ENCODE measurements around the gene HNRNPA1. TPM values are rescaled to one million over a fixed set of nuclear protein-coding genes. Genes with fewer than 3 reads are reported as not detected.
A peak's percentile ranks its signal among the peaks of the same experiment; 100 is the strongest.

HNRNPA1 gene
- total RNA-seq, 1 donor from 2014 or later = 428 TPM

GRCh38 chr12:54257332-54257731 lies 23.2 kb upstream of the HNRNPA1 start:
- no peak for DNase-seq (ENCODE audit: low read depth)
- FAIRE-seq = no peak
- H3K4me3 ChIP-seq (ENCODE audit: low read depth, low read length) = no peak overlapping the region
- H3K27me3 ChIP-seq (ENCODE audit: control insufficient read depth, insufficient read depth, low read length) = no peaks in the 10 kb centered on the region
- H3K36me3 ChIP-seq (ENCODE audit: control insufficient read depth, insufficient read depth, low read length) = peaks cover 8% of the 10 kb centered on the region
- TF ChIP-seq CTCF (IDR thresholded peaks at IDR 0.05; ENCODE audit: insufficient read depth, low read length, severe bottlenecking) = no peak

GRCh38 chr12:54258201-54258681 lies 22.3 kb upstream of the HNRNPA1 start:
- DNase-seq (ENCODE audit: low read depth) (no peak), FAIRE-seq (no peak)
- Histone ChIP-seq H3K4me3 (ENCODE audit: low read depth, low read length) (no peak overlapping the region), H3K36me3 (ENCODE audit: control insufficient read depth, insufficient read depth, low read length) (peaks cover 8% of the 10 kb centered on the region), H3K27me3 (ENCODE audit: control insufficient read depth, insufficient read depth, low read length) (no peaks in the 10 kb centered on the region)
- no peak for TF ChIP-seq CTCF (IDR thresholded peaks at IDR 0.05; ENCODE audit: insufficient read depth, low read length, severe bottlenecking)

- DNase-seq (ENCODE audit: low read depth) (peak; percentile 70), FAIRE-seq (no peak)
- peaks cover 8% of the 10 kb centered on the region for H3K36me3 ChIP-seq (ENCODE audit: control insufficient read depth, insufficient read depth, low read length)
- TF ChIP-seq CTCF (IDR thresholded peaks at IDR 0.05; ENCODE audit: insufficient read depth, low read length, severe bottlenecking) = no peak
- H3K4me3 ChIP-seq (ENCODE audit: low read depth, low read length) = peak overlapping the region; percentile 19
- no peaks in the 10 kb centered on the region for H3K27me3 ChIP-seq (ENCODE audit: control insufficient read depth, insufficient read depth, low read length)
Observed at GRCh38 chr12:54259194-54260011, 21.1 kb upstream of the HNRNPA1 start.

- Histone ChIP-seq H3K36me3 (ENCODE audit: control insufficient read depth, insufficient read depth, low read length) (peaks cover 5% of the 10 kb centered on the region), H3K4me3 (ENCODE audit: low read depth, low read length) (no peak overlapping the region), H3K27me3 (ENCODE audit: control insufficient read depth, insufficient read depth, low read length) (no peaks in the 10 kb centered on the region)
- DNase-seq (ENCODE audit: low read depth) (no peak), FAIRE-seq (no peak)
- TF ChIP-seq CTCF (IDR thresholded peaks at IDR 0.05; ENCODE audit: insufficient read depth, low read length, severe bottlenecking) = no peak
Observed at GRCh38 chr12:54261815-54262402, 18.6 kb upstream of the HNRNPA1 start.

- TF ChIP-seq CTCF (IDR thresholded peaks at IDR 0.05; ENCODE audit: insufficient read depth, low read length, severe bottlenecking) = no peak
- DNase-seq (ENCODE audit: low read depth) (peak; percentile 43), FAIRE-seq (no peak)
- H3K4me3 ChIP-seq (ENCODE audit: low read depth, low read length) = no peak overlapping the region
- no peaks in the 10 kb centered on the region for H3K27me3 ChIP-seq (ENCODE audit: control insufficient read depth, insufficient read depth, low read length)
- peaks cover under 1% of the 10 kb centered on the region for H3K36me3 ChIP-seq (ENCODE audit: control insufficient read depth, insufficient read depth, low read length)
Observed at GRCh38 chr12:54262403-54262925, 18.1 kb upstream of the HNRNPA1 start.

All from bronchial epithelial cell (primary cell).